Esophagus squamous epithelium (tissue), 4 donors: ENCODE data around the gene C3AR1.

Experiments used
- POLR2A ChIP-seq, 4 donors: fragments of 450-650 bp; IDR thresholded peaks; one replicate each; pipeline ENCODE4 v1.6.1; 2017; ENCODE audit warnings: antibody characterized with exemption in 4 of 4, mild to moderate bottlenecking in 4 of 4, moderate library complexity in 3 of 4
- TF ChIP-seq, protein P1 (sequence below), 6 experiments: fragments of 450-650 bp in 4 of 6; fragments of 200-600 bp in 2 of 6; sonication (generic) in 2 of 6; IDR thresholded peaks; one replicate each; pipeline ENCODE4 v1.5.1; 2016 to 2019; ENCODE audit warnings: antibody characterized with exemption in 6 of 6, mild to moderate bottlenecking in 4 of 6, moderate library complexity in 4 of 6

DNA sequence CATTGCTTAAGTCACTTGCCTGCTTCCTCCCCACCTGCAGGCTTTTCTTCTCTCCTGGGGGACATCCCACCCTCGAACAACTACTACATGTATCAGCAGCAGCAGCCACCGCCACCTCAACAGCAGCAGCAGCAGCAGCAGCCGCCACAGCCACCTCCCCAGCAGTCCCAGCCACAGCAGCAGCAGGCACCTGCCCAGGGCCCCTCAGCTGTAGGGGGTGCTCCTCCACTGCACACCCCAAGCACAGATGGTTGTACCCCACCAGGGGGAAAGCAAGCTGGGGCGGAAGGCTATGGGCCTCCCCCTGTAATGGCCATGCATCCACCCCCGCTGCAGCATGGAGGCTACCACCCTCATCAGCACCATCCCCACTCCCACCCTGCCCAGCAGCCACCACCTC is 18.3 kb downstream of the C3AR1 start:
- TF ChIP-seq, protein P1, sequence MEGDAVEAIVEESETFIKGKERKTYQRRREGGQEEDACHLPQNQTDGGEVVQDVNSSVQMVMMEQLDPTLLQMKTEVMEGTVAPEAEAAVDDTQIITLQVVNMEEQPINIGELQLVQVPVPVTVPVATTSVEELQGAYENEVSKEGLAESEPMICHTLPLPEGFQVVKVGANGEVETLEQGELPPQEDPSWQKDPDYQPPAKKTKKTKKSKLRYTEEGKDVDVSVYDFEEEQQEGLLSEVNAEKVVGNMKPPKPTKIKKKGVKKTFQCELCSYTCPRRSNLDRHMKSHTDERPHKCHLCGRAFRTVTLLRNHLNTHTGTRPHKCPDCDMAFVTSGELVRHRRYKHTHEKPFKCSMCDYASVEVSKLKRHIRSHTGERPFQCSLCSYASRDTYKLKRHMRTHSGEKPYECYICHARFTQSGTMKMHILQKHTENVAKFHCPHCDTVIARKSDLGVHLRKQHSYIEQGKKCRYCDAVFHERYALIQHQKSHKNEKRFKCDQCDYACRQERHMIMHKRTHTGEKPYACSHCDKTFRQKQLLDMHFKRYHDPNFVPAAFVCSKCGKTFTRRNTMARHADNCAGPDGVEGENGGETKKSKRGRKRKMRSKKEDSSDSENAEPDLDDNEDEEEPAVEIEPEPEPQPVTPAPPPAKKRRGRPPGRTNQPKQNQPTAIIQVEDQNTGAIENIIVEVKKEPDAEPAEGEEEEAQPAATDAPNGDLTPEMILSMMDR (IDR thresholded peaks at IDR 0.05) = no peak
- no peak for TF ChIP-seq POLR2A (IDR thresholded peaks at IDR 0.05)
